Stomach (tissue), 4 donors: Measurements from ENCODE around the gene NALCN.

ENCODE experiments used
- POLR2A ChIP-seq, 4 donors: fragments of 450-650 bp; IDR thresholded peaks; one replicate each; pipeline ENCODE4 v1.6.1; 2016; ENCODE audit warnings: antibody characterized with exemption in 4 of 4, control low read depth in 2 of 4, mild to moderate bottlenecking in 1 of 4, moderate library complexity in 1 of 4
- POLR2AphosphoS5 ChIP-seq, 3 donors: sonication (generic); formaldehyde crosslinking; IDR thresholded peaks; one replicate each; pipeline ENCODE4 v1.6.1; 2016; ENCODE audit warnings: antibody characterized with exemption in 3 of 3
- TF ChIP-seq, protein P1 (sequence below), 7 experiments: fragments of 450-650 bp in 4 of 7; fragments of 200-600 bp in 3 of 7; sonication (generic) in 3 of 7; IDR thresholded peaks; one replicate each; pipeline ENCODE4 v1.5.1; 2016 to 2019; ENCODE audit warnings: antibody characterized with exemption in 7 of 7, control low read depth in 2 of 7, mild to moderate bottlenecking in 1 of 7

DNA sequence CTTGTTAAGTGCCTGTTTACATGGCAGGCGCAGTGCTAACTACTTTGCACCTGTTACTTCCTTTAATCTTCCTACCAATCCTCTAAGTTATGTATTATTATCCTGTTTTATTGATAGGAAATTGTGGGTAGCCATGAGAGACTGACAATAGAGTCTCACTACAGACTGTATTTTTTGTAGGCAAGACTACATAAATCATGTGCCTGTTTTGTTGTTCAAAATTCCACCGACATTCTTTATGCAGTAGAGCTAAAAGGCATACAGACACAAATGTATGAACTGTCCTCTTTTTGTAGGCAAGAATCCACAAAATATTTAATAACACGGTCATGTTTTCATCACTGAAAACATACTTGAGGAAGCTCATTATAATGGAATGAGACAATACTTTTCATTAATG lies 205.5 kb downstream of the NALCN start:
- TF ChIP-seq, protein P1, sequence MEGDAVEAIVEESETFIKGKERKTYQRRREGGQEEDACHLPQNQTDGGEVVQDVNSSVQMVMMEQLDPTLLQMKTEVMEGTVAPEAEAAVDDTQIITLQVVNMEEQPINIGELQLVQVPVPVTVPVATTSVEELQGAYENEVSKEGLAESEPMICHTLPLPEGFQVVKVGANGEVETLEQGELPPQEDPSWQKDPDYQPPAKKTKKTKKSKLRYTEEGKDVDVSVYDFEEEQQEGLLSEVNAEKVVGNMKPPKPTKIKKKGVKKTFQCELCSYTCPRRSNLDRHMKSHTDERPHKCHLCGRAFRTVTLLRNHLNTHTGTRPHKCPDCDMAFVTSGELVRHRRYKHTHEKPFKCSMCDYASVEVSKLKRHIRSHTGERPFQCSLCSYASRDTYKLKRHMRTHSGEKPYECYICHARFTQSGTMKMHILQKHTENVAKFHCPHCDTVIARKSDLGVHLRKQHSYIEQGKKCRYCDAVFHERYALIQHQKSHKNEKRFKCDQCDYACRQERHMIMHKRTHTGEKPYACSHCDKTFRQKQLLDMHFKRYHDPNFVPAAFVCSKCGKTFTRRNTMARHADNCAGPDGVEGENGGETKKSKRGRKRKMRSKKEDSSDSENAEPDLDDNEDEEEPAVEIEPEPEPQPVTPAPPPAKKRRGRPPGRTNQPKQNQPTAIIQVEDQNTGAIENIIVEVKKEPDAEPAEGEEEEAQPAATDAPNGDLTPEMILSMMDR (IDR thresholded peaks at IDR 0.05) = no peak
- TF ChIP-seq POLR2A (IDR thresholded peaks at IDR 0.05) = no peak
- TF ChIP-seq POLR2AphosphoS5 (IDR thresholded peaks at IDR 0.05) = no peak
